ENCODE results near the gene CHST4.
"Not testable (repeated sequence)": the region's sequence is repeated elsewhere in the genome, so short reads cannot be mapped to it uniquely, and the experiment has no call there.

CHST4 gene

GRCh38 chr16:71569621-71570020 is 43.4 kb downstream of the CHST4 start:
- H3K27me3 ChIP-seq (ENCODE audit: control insufficient read depth, insufficient read depth, low read length) = no peaks in the 10 kb centered on the region

DNA sequence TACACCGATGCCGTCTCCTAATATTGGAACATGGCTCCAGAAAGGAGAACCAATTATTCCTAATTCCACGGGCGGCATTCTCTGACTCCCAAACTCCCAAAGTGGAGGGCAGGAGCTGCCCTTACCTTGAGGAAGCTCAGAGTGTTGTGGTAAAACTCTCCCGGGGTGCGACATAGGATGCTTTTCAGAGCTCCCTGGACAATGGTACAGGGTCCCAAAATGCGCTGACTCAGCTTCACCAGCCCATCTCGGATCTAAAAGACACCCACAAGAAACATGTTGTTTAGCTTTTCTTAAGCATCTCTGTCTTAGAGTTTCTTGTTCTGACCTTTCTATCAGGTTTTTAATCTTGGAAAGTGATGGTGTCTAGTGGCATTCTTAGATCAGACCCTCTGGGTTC is 43.9 kb downstream of the CHST4 start:
- Histone ChIP-seq H3K9me3 (ENCODE audit: control insufficient read depth, insufficient read depth, low read length) (no peaks in the 10 kb centered on the region), H3K4me1 (ENCODE audit: control insufficient read depth, insufficient read depth, low read length) (peaks cover 1% of the 10 kb centered on the region; the same call in 1 of the 2 replicates), H3K27ac (ENCODE audit: low read length) (no peak overlapping the region), H3K36me3 (ENCODE audit: control insufficient read depth, insufficient read depth, low read length) (no peaks in the 10 kb centered on the region), H3K27me3 (ENCODE audit: control insufficient read depth, insufficient read depth, low read length) (no peaks in the 10 kb centered on the region), H3K4me3 (ENCODE audit: low read length) (no peak overlapping the region)
- DNase-seq (ENCODE audit: low read depth, low spot score) = no peak
- no CpG with 5 or more reads among the region's 8 CpGs for WGBS (ENCODE audit: insufficient coverage, insufficient read length)

More at GRCh38 chr16:71569621-71570020, 43.4 kb downstream of the CHST4 start:
- no peak overlapping the region for H3K4me3 ChIP-seq (ENCODE audit: low read length)
- H3K36me3 ChIP-seq (ENCODE audit: control insufficient read depth, insufficient read depth, low read length) = no peaks in the 10 kb centered on the region
- peaks cover 1% of the 10 kb centered on the region; the same call in 1 of the 2 replicates for H3K4me1 ChIP-seq (ENCODE audit: control insufficient read depth, insufficient read depth, low read length)
- WGBS (ENCODE audit: insufficient coverage, insufficient read length) = no CpG with 5 or more reads among the region's 4 CpGs
- H3K27ac ChIP-seq (ENCODE audit: low read length) = no peak overlapping the region
- H3K9me3 ChIP-seq (ENCODE audit: control insufficient read depth, insufficient read depth, low read length) = no peaks in the 10 kb centered on the region
- no peak for DNase-seq (ENCODE audit: low read depth, low spot score)

DNA sequence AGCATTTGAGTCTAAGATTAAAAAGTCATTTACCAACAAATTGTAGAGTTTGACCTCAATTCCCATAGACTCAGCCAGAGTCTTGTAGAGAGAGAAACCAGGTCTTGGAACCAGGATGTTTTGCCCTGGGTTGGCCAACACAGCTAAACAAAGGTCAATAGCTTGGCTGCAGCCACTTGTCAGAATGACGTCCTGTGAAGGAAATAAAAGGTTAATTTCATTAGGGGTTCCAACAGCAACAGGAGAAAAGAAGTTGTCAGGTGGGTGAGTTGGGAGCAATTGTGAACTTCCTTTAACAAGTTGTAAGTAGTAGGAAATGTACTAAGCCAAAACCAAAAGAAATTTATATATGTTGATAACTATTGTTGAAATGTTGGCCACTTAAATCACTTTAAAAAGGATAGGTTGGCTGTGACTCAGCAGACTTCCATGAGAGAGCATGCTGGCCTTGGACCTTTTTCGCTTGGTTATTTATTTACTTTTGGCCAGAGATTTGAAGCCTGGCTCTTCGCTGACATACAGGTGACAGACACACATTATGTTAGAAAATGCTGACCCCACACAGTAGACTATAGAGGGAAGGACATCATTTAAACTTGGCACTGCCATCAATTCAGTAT is 46.4 kb downstream of the CHST4 start:
- Histone ChIP-seq H3K27me3 (ENCODE audit: control insufficient read depth, insufficient read depth, low read length) (no peaks in the 10 kb centered on the region), H3K9me3 (ENCODE audit: control insufficient read depth, insufficient read depth, low read length) (no peaks in the 10 kb centered on the region), H3K4me3 (ENCODE audit: low read length) (no peak overlapping the region), H3K4me1 (ENCODE audit: control insufficient read depth, insufficient read depth, low read length) (no peaks in the 10 kb centered on the region), H3K36me3 (ENCODE audit: control insufficient read depth, insufficient read depth, low read length) (no peaks in the 10 kb centered on the region), H3K27ac (ENCODE audit: low read length) (no peak overlapping the region)
- no CpG with 5 or more reads among the region's 3 CpGs for WGBS (ENCODE audit: insufficient coverage, insufficient read length)
- DNase-seq (ENCODE audit: low read depth, low spot score) = no peak

DNA sequence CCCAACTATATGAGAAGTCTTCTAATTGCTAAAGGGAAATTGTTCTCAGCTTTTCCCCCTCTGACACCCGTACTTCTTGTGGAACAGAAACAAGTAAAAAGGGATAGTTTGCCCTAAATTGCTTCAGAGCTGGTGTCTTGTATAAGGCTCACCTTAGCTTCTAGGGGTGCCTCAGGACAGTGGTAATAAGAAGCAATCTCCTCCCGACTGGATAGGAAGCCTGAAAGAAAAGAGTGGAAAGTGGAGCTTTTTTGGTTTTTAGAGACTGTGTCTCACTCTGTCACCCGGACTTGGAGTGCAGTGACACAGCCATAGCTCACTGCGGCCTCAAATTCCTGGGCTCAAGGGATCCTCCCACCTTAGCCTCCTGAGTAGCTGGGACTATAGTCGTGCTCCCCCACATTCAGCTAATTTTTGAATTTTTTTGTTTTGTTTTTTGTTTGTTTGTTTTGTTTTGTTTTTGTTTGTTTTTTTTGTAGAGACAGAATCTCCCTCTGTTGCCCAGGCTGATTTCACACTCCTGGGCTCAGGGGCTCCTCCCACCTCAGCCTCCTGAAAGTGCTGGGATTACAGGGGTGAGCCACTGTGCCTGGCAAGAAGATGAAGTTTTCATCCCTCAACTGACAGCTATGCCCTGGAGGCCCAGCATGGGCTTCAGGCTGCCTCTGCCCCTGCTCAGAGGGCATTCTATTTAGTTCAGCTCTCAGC is 47.3 kb downstream of the CHST4 start:
- no peak for DNase-seq (ENCODE audit: low read depth, low spot score)
- Histone ChIP-seq H3K9me3 (ENCODE audit: control insufficient read depth, insufficient read depth, low read length) (no peaks in the 10 kb centered on the region), H3K4me3 (ENCODE audit: low read length) (no peak overlapping the region), H3K27me3 (ENCODE audit: control insufficient read depth, insufficient read depth, low read length) (no peaks in the 10 kb centered on the region), H3K4me1 (ENCODE audit: control insufficient read depth, insufficient read depth, low read length) (no peaks in the 10 kb centered on the region), H3K36me3 (ENCODE audit: control insufficient read depth, insufficient read depth, low read length) (no peaks in the 10 kb centered on the region), H3K27ac (ENCODE audit: low read length) (no peak overlapping the region)
- no CpG with 5 or more reads among the region's 5 CpGs for WGBS (ENCODE audit: insufficient coverage, insufficient read length)

DNA sequence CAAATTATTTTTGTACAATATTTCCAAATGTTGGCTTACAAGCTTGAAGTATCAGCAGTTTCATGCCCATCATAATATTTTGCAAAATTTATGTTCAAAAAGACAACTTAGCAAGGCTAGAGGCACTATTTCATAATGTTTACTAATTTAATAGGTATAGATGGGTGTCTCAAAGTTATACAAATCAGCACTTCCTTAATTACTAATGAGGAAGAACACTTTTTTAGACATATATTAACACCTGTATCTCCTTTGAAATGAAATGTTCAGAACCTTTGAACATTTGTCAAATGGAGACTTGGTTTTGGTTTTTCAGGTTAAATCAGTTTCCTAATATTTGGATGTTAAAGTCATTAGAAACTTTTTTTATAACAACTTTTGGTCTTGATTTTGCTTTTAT is 48.5 kb downstream of the CHST4 start:
- no peak overlapping the region for H3K4me3 ChIP-seq (ENCODE audit: low read length)
- H3K27me3 ChIP-seq (ENCODE audit: control insufficient read depth, insufficient read depth, low read length) = no peaks in the 10 kb centered on the region
- H3K36me3 ChIP-seq (ENCODE audit: control insufficient read depth, insufficient read depth, low read length) = no peaks in the 10 kb centered on the region
- no peak for DNase-seq (ENCODE audit: low read depth, low spot score)
- H3K27ac ChIP-seq (ENCODE audit: low read length) = no peak overlapping the region
- no peaks in the 10 kb centered on the region for H3K4me1 ChIP-seq (ENCODE audit: control insufficient read depth, insufficient read depth, low read length)
- no peaks in the 10 kb centered on the region for H3K9me3 ChIP-seq (ENCODE audit: control insufficient read depth, insufficient read depth, low read length)

- Histone ChIP-seq H3K27me3 (ENCODE audit: control insufficient read depth, insufficient read depth, low read length) (no peaks in the 10 kb centered on the region), H3K4me3 (ENCODE audit: low read length) (no peak within 1 kb of the TSS), H3K4me1 (ENCODE audit: control insufficient read depth, insufficient read depth, low read length) (no peaks in the 10 kb centered on the region), H3K9me3 (ENCODE audit: control insufficient read depth, insufficient read depth, low read length) (no peaks in the 10 kb centered on the region), H3K36me3 (ENCODE audit: control insufficient read depth, insufficient read depth, low read length) (no peaks in the 10 kb centered on the region), H3K27ac (ENCODE audit: low read length) (no peak within 1 kb of the TSS)
- no peak for DNase-seq (ENCODE audit: low read depth, low spot score)
- WGBS (ENCODE audit: insufficient coverage, insufficient read length) = no CpG with 5 or more reads among the region's 3 CpGs
Observed at GRCh38 chr16:71576971-71577370, 50.7 kb downstream of the CHST4 start, which contains the start of gene TAT. Gene TAT, minus strand, starts transcription at chr16:71577092. Its CDS starts 677 bp downstream, at chr16:71576415.

GRCh38 chr16:71582553-71582848 is 56.3 kb downstream of the CHST4 start:
- no CpG with 5 or more reads among the region's 5 CpGs for WGBS (ENCODE audit: insufficient coverage, insufficient read length)
- not testable (repeated sequence) for H3K9me3 ChIP-seq (ENCODE audit: control insufficient read depth, insufficient read depth, low read length); H3K27me3 ChIP-seq (ENCODE audit: control insufficient read depth, insufficient read depth, low read length); H3K4me1 ChIP-seq (ENCODE audit: control insufficient read depth, insufficient read depth, low read length); H3K4me3 ChIP-seq (ENCODE audit: low read length); H3K36me3 ChIP-seq (ENCODE audit: control insufficient read depth, insufficient read depth, low read length); DNase-seq (ENCODE audit: low read depth, low spot score); H3K27ac ChIP-seq (ENCODE audit: low read length)

GRCh38 chr16:71584543-71585317 is 58.5 kb downstream of the CHST4 start:
- no peak for DNase-seq (ENCODE audit: low read depth, low spot score)
- Histone ChIP-seq H3K36me3 (ENCODE audit: control insufficient read depth, insufficient read depth, low read length) (no peaks in the 10 kb centered on the region), H3K4me1 (ENCODE audit: control insufficient read depth, insufficient read depth, low read length) (no peaks in the 10 kb centered on the region), H3K4me3 (ENCODE audit: low read length) (no peak overlapping the region), H3K27me3 (ENCODE audit: control insufficient read depth, insufficient read depth, low read length) (no peaks in the 10 kb centered on the region), H3K9me3 (ENCODE audit: control insufficient read depth, insufficient read depth, low read length) (no peaks in the 10 kb centered on the region), H3K27ac (ENCODE audit: low read length) (no peak overlapping the region)
- WGBS (ENCODE audit: insufficient coverage, insufficient read length) = 100% methylated on average over 1 of the region's 3 CpGs

DNA sequence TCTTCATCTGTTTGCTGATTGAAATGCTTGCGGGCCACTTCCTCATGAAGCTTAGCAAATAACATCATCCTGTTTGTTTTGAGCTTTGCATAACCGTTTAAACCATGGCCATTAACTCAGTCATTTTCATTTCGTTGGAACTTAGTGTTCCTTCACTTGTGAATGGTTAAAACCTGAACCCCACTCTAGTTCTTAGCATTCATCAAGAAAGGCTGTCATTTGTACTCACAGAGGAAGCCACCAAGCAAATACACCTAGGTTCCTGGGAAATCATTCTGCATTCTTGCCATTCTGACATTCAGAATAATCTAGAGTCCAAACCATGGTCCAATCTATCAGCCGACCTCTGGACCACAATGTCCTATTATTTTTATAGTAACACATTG is 59.1 kb downstream of the CHST4 start:
- no peak for DNase-seq (ENCODE audit: low read depth, low spot score)
- Histone ChIP-seq H3K4me1 (ENCODE audit: control insufficient read depth, insufficient read depth, low read length) (no peaks in the 10 kb centered on the region), H3K9me3 (ENCODE audit: control insufficient read depth, insufficient read depth, low read length) (no peaks in the 10 kb centered on the region), H3K4me3 (ENCODE audit: low read length) (no peak overlapping the region), H3K27ac (ENCODE audit: low read length) (no peak overlapping the region), H3K27me3 (ENCODE audit: control insufficient read depth, insufficient read depth, low read length) (no peaks in the 10 kb centered on the region), H3K36me3 (ENCODE audit: control insufficient read depth, insufficient read depth, low read length) (no peaks in the 10 kb centered on the region)
- WGBS (ENCODE audit: insufficient coverage, insufficient read length) = no CpG with 5 or more reads among the region's 4 CpGs

Data from iPS DF 6.9 (cell line).